ENCODE data around the gene HNRNPUL1. TPM values are rescaled to one million over a fixed set of nuclear protein-coding genes. Genes with fewer than 3 reads are reported as not detected.

The HNRNPUL1 gene
- total and polyA plus RNA-seq, 9 of the 15 experiments (the other 6 are each of a cell fraction or from before 2014, with no cell fraction given): 7.3 to 211 (median 85.0) TPM

Small RNA genes within 50 kb of the gene (small RNA-seq; reads per million reads assigned to genes)
- not detected for gene RN7SL34P

Other genes with a start within 250 kb of the HNRNPUL1 start
Only the 7 nearest of the 13 such genes appear.
- gene CYP2S1, start 71.2 kb upstream of the HNRNPUL1 start, total RNA-seq (2014; rRNA removed): 0.41 and 2.7 TPM in 2 replicates
- 0.13 and 0.18 TPM in 2 replicates for gene CYP2S1, start 71.2 kb upstream of the HNRNPUL1 start, total RNA-seq (2014; rRNA removed; fragmentation: Illumina TruSeq; extraction: Trizol)
- gene CYP2S1, start 71.2 kb upstream of the HNRNPUL1 start, total RNA-seq (2015; rRNA removed; fragmentation: Illumina TruSeq; extraction: Trizol): 0.07 and 0.15 TPM in 2 replicates
- 1.9 and 2.6 TPM in 2 replicates for gene CYP2S1, start 71.2 kb upstream of the HNRNPUL1 start, total RNA-seq (2021)
- 0.46 and 0.60 TPM in 2 replicates for gene CYP2S1, start 71.2 kb upstream of the HNRNPUL1 start, polyA plus RNA-seq (2011; rRNA removed)
- gene CYP2S1, start 71.2 kb upstream of the HNRNPUL1 start, polyA plus RNA-seq (2014; fragmentation: Illumina TruSeq; extraction: Trizol): 0.71 and 0.79 TPM in 2 replicates
- gene CYP2S1, start 71.2 kb upstream of the HNRNPUL1 start, polyA plus RNA-seq (2014; fragmentation: Nextera tagmentation; extraction: Ambion mirVana): under 1 TPM; 0.13 to 0.20 TPM
- 0.48 and 0.77 TPM in 2 replicates for gene CYP2S1, start 71.2 kb upstream of the HNRNPUL1 start, polyA plus RNA-seq (2014; rRNA removed)
- 1.6 and 2.6 TPM in 2 replicates for gene AXL, start 45.1 kb upstream of the HNRNPUL1 start, total RNA-seq (2014; rRNA removed)
- gene AXL, start 45.1 kb upstream of the HNRNPUL1 start, total RNA-seq (2014; rRNA removed; fragmentation: Illumina TruSeq; extraction: Trizol): 1.2 and 1.4 TPM in 2 replicates
- gene AXL, start 45.1 kb upstream of the HNRNPUL1 start, total RNA-seq (2015; rRNA removed; fragmentation: Illumina TruSeq; extraction: Trizol): 0.79 and 0.80 TPM in 2 replicates
- 3.0 and 3.4 TPM in 2 replicates for gene AXL, start 45.1 kb upstream of the HNRNPUL1 start, total RNA-seq (2021)
- gene AXL, start 45.1 kb upstream of the HNRNPUL1 start, polyA plus RNA-seq (2011; rRNA removed): 6.0 and 6.6 TPM in 2 replicates
- gene AXL, start 45.1 kb upstream of the HNRNPUL1 start, polyA plus RNA-seq (2014; fragmentation: Illumina TruSeq; extraction: Trizol): 1.6 and 2.0 TPM in 2 replicates
- 1 to 10 TPM; 1.9 to 2.0 TPM for gene AXL, start 45.1 kb upstream of the HNRNPUL1 start, polyA plus RNA-seq (2014; fragmentation: Nextera tagmentation; extraction: Ambion mirVana)
- gene AXL, start 45.1 kb upstream of the HNRNPUL1 start, polyA plus RNA-seq (2014; rRNA removed): 1.1 and 1.2 TPM in 2 replicates
- gene CCDC97, start 45.8 kb downstream of the HNRNPUL1 start, total RNA-seq (2014; rRNA removed): 8.0 and 10.8 TPM in 2 replicates
- 2.2 and 3.3 TPM in 2 replicates for gene CCDC97, start 45.8 kb downstream of the HNRNPUL1 start, total RNA-seq (2014; rRNA removed; fragmentation: Illumina TruSeq; extraction: Trizol)
- 5.5 and 7.0 TPM in 2 replicates for gene CCDC97, start 45.8 kb downstream of the HNRNPUL1 start, total RNA-seq (2015; rRNA removed; fragmentation: Illumina TruSeq; extraction: Trizol)
- 16.5 and 18.0 TPM in 2 replicates for gene CCDC97, start 45.8 kb downstream of the HNRNPUL1 start, total RNA-seq (2021)
- 3.6 and 5.0 TPM in 2 replicates for gene CCDC97, start 45.8 kb downstream of the HNRNPUL1 start, polyA plus RNA-seq (2011; rRNA removed)
- 9.8 and 13.2 TPM in 2 replicates for gene CCDC97, start 45.8 kb downstream of the HNRNPUL1 start, polyA plus RNA-seq (2014; fragmentation: Illumina TruSeq; extraction: Trizol)
- under 1 TPM; 0.60 to 0.79 TPM for gene CCDC97, start 45.8 kb downstream of the HNRNPUL1 start, polyA plus RNA-seq (2014; fragmentation: Nextera tagmentation; extraction: Ambion mirVana)
- 8.8 and 11.3 TPM in 2 replicates for gene CCDC97, start 45.8 kb downstream of the HNRNPUL1 start, polyA plus RNA-seq (2014; rRNA removed)
- gene TGFB1, start 89.5 kb downstream of the HNRNPUL1 start, total RNA-seq (2014; rRNA removed): 18.6 and 25.8 TPM in 2 replicates
- gene TGFB1, start 89.5 kb downstream of the HNRNPUL1 start, total RNA-seq (2014; rRNA removed; fragmentation: Illumina TruSeq; extraction: Trizol): 10.4 and 12.3 TPM in 2 replicates
- gene TGFB1, start 89.5 kb downstream of the HNRNPUL1 start, total RNA-seq (2015; rRNA removed; fragmentation: Illumina TruSeq; extraction: Trizol): 14.7 and 17.2 TPM in 2 replicates
- 131 and 159 TPM in 2 replicates for gene TGFB1, start 89.5 kb downstream of the HNRNPUL1 start, total RNA-seq (2021)
- 11.8 and 13.4 TPM in 2 replicates for gene TGFB1, start 89.5 kb downstream of the HNRNPUL1 start, polyA plus RNA-seq (2011; rRNA removed)
- 45.7 and 64.4 TPM in 2 replicates for gene TGFB1, start 89.5 kb downstream of the HNRNPUL1 start, polyA plus RNA-seq (2014; fragmentation: Illumina TruSeq; extraction: Trizol)
- gene TGFB1, start 89.5 kb downstream of the HNRNPUL1 start, polyA plus RNA-seq (2014; fragmentation: Nextera tagmentation; extraction: Ambion mirVana): under 1 TPM; 0.24 to 0.77 TPM
- gene TGFB1, start 89.5 kb downstream of the HNRNPUL1 start, polyA plus RNA-seq (2014; rRNA removed): 35.2 and 37.8 TPM in 2 replicates
- gene B9D2, start 99.8 kb downstream of the HNRNPUL1 start, total RNA-seq (2014; rRNA removed): 3.5 and 6.7 TPM in 2 replicates
- gene B9D2, start 99.8 kb downstream of the HNRNPUL1 start, total RNA-seq (2014; rRNA removed; fragmentation: Illumina TruSeq; extraction: Trizol): 0.54 and 1.6 TPM in 2 replicates
- 5.2 and 5.5 TPM in 2 replicates for gene B9D2, start 99.8 kb downstream of the HNRNPUL1 start, total RNA-seq (2015; rRNA removed; fragmentation: Illumina TruSeq; extraction: Trizol)
- gene B9D2, start 99.8 kb downstream of the HNRNPUL1 start, total RNA-seq (2021): 6.0 and 6.9 TPM in 2 replicates
- gene B9D2, start 99.8 kb downstream of the HNRNPUL1 start, polyA plus RNA-seq (2011; rRNA removed): 2.8 and 5.8 TPM in 2 replicates
- gene B9D2, start 99.8 kb downstream of the HNRNPUL1 start, polyA plus RNA-seq (2014; fragmentation: Illumina TruSeq; extraction: Trizol): 2.2 and 3.4 TPM in 2 replicates
- 1 to 10 TPM in 1 of 2 experiments, under 1 TPM in 1; 0.83 to 1.4 TPM for gene B9D2, start 99.8 kb downstream of the HNRNPUL1 start, polyA plus RNA-seq (2014; fragmentation: Nextera tagmentation; extraction: Ambion mirVana)
- gene B9D2, start 99.8 kb downstream of the HNRNPUL1 start, polyA plus RNA-seq (2014; rRNA removed): 3.4 and 3.5 TPM in 2 replicates
- 2.8 and 4.3 TPM in 2 replicates for gene TMEM91, start 112.2 kb downstream of the HNRNPUL1 start, total RNA-seq (2014; rRNA removed)
- gene TMEM91, start 112.2 kb downstream of the HNRNPUL1 start, total RNA-seq (2014; rRNA removed; fragmentation: Illumina TruSeq; extraction: Trizol): 1.5 and 1.6 TPM in 2 replicates
- 1.7 and 1.8 TPM in 2 replicates for gene TMEM91, start 112.2 kb downstream of the HNRNPUL1 start, total RNA-seq (2015; rRNA removed; fragmentation: Illumina TruSeq; extraction: Trizol)
- 2.3 and 2.7 TPM in 2 replicates for gene TMEM91, start 112.2 kb downstream of the HNRNPUL1 start, total RNA-seq (2021)
- gene TMEM91, start 112.2 kb downstream of the HNRNPUL1 start, polyA plus RNA-seq (2011; rRNA removed): 3.0 and 3.9 TPM in 2 replicates
- gene TMEM91, start 112.2 kb downstream of the HNRNPUL1 start, polyA plus RNA-seq (2014; fragmentation: Illumina TruSeq; extraction: Trizol): 3.0 and 3.1 TPM in 2 replicates
- gene TMEM91, start 112.2 kb downstream of the HNRNPUL1 start, polyA plus RNA-seq (2014; fragmentation: Nextera tagmentation; extraction: Ambion mirVana): 1 to 10 TPM; 1.2 to 1.8 TPM
- 3.1 and 5.2 TPM in 2 replicates for gene TMEM91, start 112.2 kb downstream of the HNRNPUL1 start, polyA plus RNA-seq (2014; rRNA removed)
- 37.8 and 47.1 TPM in 2 replicates for gene EXOSC5, start 133.0 kb downstream of the HNRNPUL1 start, total RNA-seq (2014; rRNA removed)
- gene EXOSC5, start 133.0 kb downstream of the HNRNPUL1 start, total RNA-seq (2014; rRNA removed; fragmentation: Illumina TruSeq; extraction: Trizol): 8.6 and 10.9 TPM in 2 replicates
- 32.5 and 35.0 TPM in 2 replicates for gene EXOSC5, start 133.0 kb downstream of the HNRNPUL1 start, total RNA-seq (2015; rRNA removed; fragmentation: Illumina TruSeq; extraction: Trizol)
- gene EXOSC5, start 133.0 kb downstream of the HNRNPUL1 start, total RNA-seq (2021): 59.7 and 66.0 TPM in 2 replicates
- 43.3 and 53.6 TPM in 2 replicates for gene EXOSC5, start 133.0 kb downstream of the HNRNPUL1 start, polyA plus RNA-seq (2011; rRNA removed)
- 22.3 and 47.3 TPM in 2 replicates for gene EXOSC5, start 133.0 kb downstream of the HNRNPUL1 start, polyA plus RNA-seq (2014; fragmentation: Illumina TruSeq; extraction: Trizol)
- gene EXOSC5, start 133.0 kb downstream of the HNRNPUL1 start, polyA plus RNA-seq (2014; fragmentation: Nextera tagmentation; extraction: Ambion mirVana): 10 to 100 TPM; 15.1 to 41.8 TPM
- 75.5 and 76.1 TPM in 2 replicates for gene EXOSC5, start 133.0 kb downstream of the HNRNPUL1 start, polyA plus RNA-seq (2014; rRNA removed)

All from K562 (cell line).